Natural killer cell (primary cell): ENCODE measurements around the gene EHF. TPM values are rescaled to one million over a fixed set of nuclear protein-coding genes. Genes with fewer than 3 reads are reported as not detected.

Source experiments
- ATAC-seq, 3 donors: fragments of 150-1000 bp in 2 of 3; fragments of 200-7000 bp in 1 of 3; cut with Tn5 transposase; 1 replicate in 1 of 3; 2 replicates in 2 of 3; pipeline ENCODE4 v1.10.0; 2021; ENCODE audit warnings: mild to moderate bottlenecking in 2 of 3, moderate library complexity in 2 of 3
- DNase-seq, 2 donors: peaks; one replicate each; pipeline versions ENCODE4 v3.0.0 to v3.0.0-alpha.2; 2013 to 2021; ENCODE audit warnings: mixed read lengths in 1 of 2
- H3K27ac ChIP-seq: one replicate; pipeline ENCODE4 v1.5.1; 2013; ENCODE audit warnings: mild to moderate bottlenecking, low read length
- H3K27me3 ChIP-seq: one replicate; pipeline ENCODE4 v1.6.1; 2013; ENCODE audit warnings: low read length; ENCODE audit not compliant: control insufficient read depth, insufficient read depth
- H3K36me3 ChIP-seq: one replicate; pipeline ENCODE4 v1.6.1; 2013; ENCODE audit warnings: low read length; ENCODE audit not compliant: control insufficient read depth, insufficient read depth
- H3K4me1 ChIP-seq: one replicate; pipeline ENCODE4 v1.6.1; 2013; ENCODE audit warnings: low read length; ENCODE audit not compliant: control insufficient read depth, insufficient read depth
- H3K4me3 ChIP-seq: one replicate; pipeline ENCODE4 v1.5.1; 2013; ENCODE audit warnings: low read length
- H3K9me3 ChIP-seq: one replicate; pipeline ENCODE4 v1.6.1; 2013; ENCODE audit warnings: low read length; ENCODE audit not compliant: control insufficient read depth, insufficient read depth
- H3K27ac Mint-ChIP-seq, 2 donors: one replicate each; pipeline ENCODE4 v1.8.0; 2022; ENCODE audit warnings: mild to moderate bottlenecking in 2 of 2, mixed read lengths in 2 of 2, moderate library complexity in 1 of 2
- H3K27me3 Mint-ChIP-seq, 2 donors: one replicate each; pipeline ENCODE4 v1.8.0; 2022; ENCODE audit warnings: low read depth in 2 of 2, mixed read lengths in 2 of 2
- H3K36me3 Mint-ChIP-seq: one replicate; pipeline ENCODE4 v1.8.0; 2022; ENCODE audit warnings: mixed read lengths
- H3K4me1 Mint-ChIP-seq, 2 donors: one replicate each; pipeline ENCODE4 v1.8.0; 2022; ENCODE audit warnings: mixed read lengths in 2 of 2
- H3K4me3 Mint-ChIP-seq: one replicate; pipeline ENCODE4 v1.8.0; 2022; ENCODE audit warnings: mild to moderate bottlenecking, moderate library complexity, mixed read lengths
- H3K9me3 Mint-ChIP-seq, 2 donors: one replicate each; pipeline ENCODE4 v1.8.0; 2022; ENCODE audit warnings: mixed read lengths in 2 of 2
- CTCF ChIP-seq: fragments of 200-600 bp; IDR thresholded peaks from one replicate; pipeline ENCODE4 v1.8.0; 2022; ENCODE audit warnings: antibody characterized with exemption
- WGBS: methylation state at CpG from one replicate; pipeline ENCODE4 v1.1.7; 2013; ENCODE audit warnings: missing lambda C conversion rate; ENCODE audit not compliant: insufficient coverage; 5-methylcytosine and 5-hydroxymethylcytosine counted together
- intact Hi-C: fragments of 100-400 bp; cut with micrococcal nuclease; formaldehyde crosslinking; loops from one replicate; pipeline ENCODE4 v1.14.2; 2022
- total RNA-seq, 4 donors: library from RNA; stranded (reverse); fragments of 120-200 nt in 1 of 4; gene quantifications; one replicate each; pipeline versions ENCODE4 v1.2.3 to v1.2.4, GENCODE V29; 2013 to 2022

The EHF gene
- total RNA-seq, 3 donors from 2014 or later (not counting 1 experiment from before 2014, with no cell fraction given): not detected

- H3K4me3 ChIP-seq: no peak overlapping the region
- no peaks in the 10 kb centered on the region for H3K9me3 ChIP-seq
- DNase-seq (no peak), ATAC-seq (no peak)
- no peaks in the 10 kb centered on the region for H3K36me3 Mint-ChIP-seq
- peaks cover 48 to 72% of the 10 kb centered on the region in 2 donors for H3K27me3 Mint-ChIP-seq
- no peaks in the 10 kb centered on the region for H3K36me3 ChIP-seq
- 80% methylated on average over 9 of the region's 9 CpGs for WGBS
- peaks cover 6 to 11% of the 10 kb centered on the region in 2 donors for H3K4me1 Mint-ChIP-seq
- H3K27ac Mint-ChIP-seq: no peak overlapping the region
- no peak overlapping the region for H3K27ac ChIP-seq
- TF ChIP-seq CTCF: no peak
- H3K27me3 ChIP-seq: peaks cover 12% of the 10 kb centered on the region
- intact Hi-C loops: no loop called here
- no peak overlapping the region for H3K4me3 Mint-ChIP-seq
- no peaks in the 10 kb centered on the region for H3K9me3 Mint-ChIP-seq
- peaks cover 12% of the 10 kb centered on the region for H3K4me1 ChIP-seq
These were observed 2.6 kb downstream of the EHF start for GRCh38 chr11:34623463-34623862.

- Histone ChIP-seq H3K4me1 (peaks cover 12% of the 10 kb centered on the region), H3K36me3 (no peaks in the 10 kb centered on the region), H3K27me3 (peaks cover 12% of the 10 kb centered on the region), H3K27ac (no peak overlapping the region), H3K9me3 (no peaks in the 10 kb centered on the region), H3K4me3 (no peak overlapping the region)
- intact Hi-C loops: no loop called here
- H3K9me3 Mint-ChIP-seq: no peaks in the 10 kb centered on the region
- H3K36me3 Mint-ChIP-seq: no peaks in the 10 kb centered on the region
- WGBS: 38% methylated on average over 10 of the region's 10 CpGs
- H3K27ac Mint-ChIP-seq: no peak overlapping the region
- DNase-seq (peak; percentile 31 to 67), ATAC-seq (peak; percentile 70 to 93 (median 70))
- peaks cover 49 to 78% of the 10 kb centered on the region in 2 donors for H3K27me3 Mint-ChIP-seq
- peak overlapping the region; percentile 68 for H3K4me3 Mint-ChIP-seq
- H3K4me1 Mint-ChIP-seq: peaks cover 6 to 11% of the 10 kb centered on the region in 2 donors
- no peak for TF ChIP-seq CTCF
These were observed 3.2 kb downstream of the EHF start for GRCh38 chr11:34624069-34624468.

GRCh38 chr11:34625576-34625975 is 4.7 kb downstream of the EHF start:
- Histone ChIP-seq H3K36me3 (no peaks in the 10 kb centered on the region), H3K27me3 (peaks cover 12% of the 10 kb centered on the region), H3K4me3 (no peak overlapping the region), H3K27ac (no peak overlapping the region), H3K9me3 (no peaks in the 10 kb centered on the region), H3K4me1 (peaks cover 12% of the 10 kb centered on the region)
- intact Hi-C loops: no loop called here
- peaks cover 42 to 77% of the 10 kb centered on the region in 2 donors for H3K27me3 Mint-ChIP-seq
- no peak overlapping the region for H3K27ac Mint-ChIP-seq
- no peak for ATAC-seq
- no peak overlapping the region for H3K4me3 Mint-ChIP-seq
- no peak for DNase-seq
- 84% methylated on average over 4 of the region's 4 CpGs for WGBS
- no peak for TF ChIP-seq CTCF
- H3K36me3 Mint-ChIP-seq: no peaks in the 10 kb centered on the region
- H3K4me1 Mint-ChIP-seq: peaks cover 6 to 11% of the 10 kb centered on the region in 2 donors
- H3K9me3 Mint-ChIP-seq: no peaks in the 10 kb centered on the region

- no peaks in the 10 kb centered on the region for H3K36me3 Mint-ChIP-seq
- H3K4me3 ChIP-seq: no peak overlapping the region
- no peaks in the 10 kb centered on the region for H3K9me3 Mint-ChIP-seq
- intact Hi-C loops: no loop called here
- no peak for TF ChIP-seq CTCF
- H3K27ac Mint-ChIP-seq: no peak overlapping the region
- DNase-seq: no peak
- no peak for ATAC-seq
- H3K9me3 ChIP-seq: no peaks in the 10 kb centered on the region
- peaks cover 6 to 11% of the 10 kb centered on the region in 2 donors for H3K4me1 Mint-ChIP-seq
- peaks cover 12% of the 10 kb centered on the region for H3K27me3 ChIP-seq
- H3K4me1 ChIP-seq: peaks cover 12% of the 10 kb centered on the region
- no peak overlapping the region for H3K4me3 Mint-ChIP-seq
- no peaks in the 10 kb centered on the region for H3K36me3 ChIP-seq
- no peak overlapping the region for H3K27ac ChIP-seq
- H3K27me3 Mint-ChIP-seq: peaks cover 42 to 73% of the 10 kb centered on the region in 2 donors
These were observed 5.5 kb downstream of the EHF start for GRCh38 chr11:34626393-34626792.
